ENCODE results near the gene ATRIP. TPM values are rescaled to one million over a fixed set of nuclear protein-coding genes. Genes with fewer than 3 reads are reported as not detected.

Gene ATRIP
- total and polyA plus RNA-seq, 10 of the 15 experiments (the other 5 are each of a cell fraction or from before 2014, with no cell fraction given) = 1.4 to 16.0 (median 10.1) TPM

- TF ChIP-seq USF2 (IDR thresholded peaks at IDR 0.05; ENCODE audit: borderline replicate concordance, low read depth, low read length) = no peak
Measured at GRCh38 chr3:48411041-48411588, 35.4 kb upstream of the ATRIP start (continued).

GRCh38 chr3:48411606-48412374, 34.7 kb upstream of the ATRIP start:
- no peak overlapping the region for H3K9ac ChIP-seq (ENCODE audit: control insufficient read depth, insufficient read depth, low read length)
- 39% methylated on average over 10 of the region's 11 CpGs for WGBS (ENCODE audit: insufficient coverage, insufficient replicate concordance, low lambda C conversion rate, missing lambda C conversion rate)
- ChIA-PET RAD21 (ENCODE audit: unreplicated experiment) (interaction anchor here (0.7 kb wide), 1 partner anchor 777 kb away, joined by 3 read pairs; no protein-coding TSS in a partner anchor), CTCF (interaction anchor here (2.7 to 22.0 kb wide), 2 partner anchors 11 to 24 kb away, joined by 8 to 757 read pairs; partner anchors contain the start of genes CCDC51 and TMA7), POLR2A (interaction anchor here (0.6 kb wide), 1 partner anchor 323 kb away, joined by 3 read pairs; no protein-coding TSS in a partner anchor), SMC1A (ENCODE audit: uncharacterized antibody, unreplicated experiment) (no interaction called here)
- H3K27ac ChIP-seq (ENCODE audit: control insufficient read depth, insufficient read depth) = no peak overlapping the region
- no peak overlapping the region for H2AFZ ChIP-seq (ENCODE audit: control insufficient read depth, low read depth, low read length)
- no peaks in the 10 kb centered on the region for H3K9me3 ChIP-seq (replicated peaks; ENCODE audit: control insufficient read depth, insufficient read depth, low read length)
- H3K79me2 ChIP-seq (ENCODE audit: control insufficient read depth, insufficient read depth, low read length) = no peaks in the 10 kb centered on the region
- in situ Hi-C loops (cut with MboI) = no loop called here
- DNase-seq (ENCODE audit: low read depth, low spot score) (no peak), ATAC-seq (no peak), FAIRE-seq (no peak)
- no peaks in the 10 kb centered on the region for H3K36me3 ChIP-seq (ENCODE audit: control insufficient read depth in 2 of 2, insufficient read depth in 2 of 2, low read length in 1 of 2)
- TF ChIP-seq USF1 (IDR thresholded peaks at IDR 0.05; ENCODE audit: borderline replicate concordance, extremely low read length, insufficient read depth, low read depth, low read length) (no peak), SP1 (IDR thresholded peaks at IDR 0.05; ENCODE audit: low read depth, low read length) (no peak), NR2C2 (IDR thresholded peaks at IDR 0.05; ENCODE audit: borderline replicate concordance, control insufficient read depth, insufficient read length, low read depth) (no peak)
- H3K27me3 ChIP-seq (replicated peaks in 1 of 2; ENCODE audit: control insufficient read depth in 2 of 2, insufficient read depth in 2 of 2, low read length in 1 of 2) = no peaks in the 10 kb centered on the region
- no peaks in the 10 kb centered on the region for H3K4me1 ChIP-seq (ENCODE audit: control insufficient read depth, insufficient read depth, low read length)
- H3K4me2 ChIP-seq (ENCODE audit: control insufficient read depth, insufficient read depth) = no peak overlapping the region
- no peaks in the 10 kb centered on the region for H4K20me1 ChIP-seq (ENCODE audit: control insufficient read depth, insufficient read depth)
- no TSS peak for BruUV-seq (replicated peaks)
- intact Hi-C loops (cut with micrococcal nuclease; ENCODE audit: unreplicated experiment) = no loop called here
- H3K4me3 ChIP-seq = no peak overlapping the region

Data from GM12878 (cell line).